Stimulated activated CD4-positive, alpha-beta T cell treated with anti-CD3 and anti-CD28 coated beads, Interleukin-1b, Interleukin-23, amount 100 ng/mL, for 24 hours (primary cell): ENCODE results near the gene TLR5.

Source experiments
- DNase-seq, 4 experiments: peaks; one replicate each; pipeline ENCODE4 v3.0.0-alpha.2; 2020; ENCODE audit warnings: low read depth in 4 of 4, low spot score in 1 of 4

TLR5 gene

DNA sequence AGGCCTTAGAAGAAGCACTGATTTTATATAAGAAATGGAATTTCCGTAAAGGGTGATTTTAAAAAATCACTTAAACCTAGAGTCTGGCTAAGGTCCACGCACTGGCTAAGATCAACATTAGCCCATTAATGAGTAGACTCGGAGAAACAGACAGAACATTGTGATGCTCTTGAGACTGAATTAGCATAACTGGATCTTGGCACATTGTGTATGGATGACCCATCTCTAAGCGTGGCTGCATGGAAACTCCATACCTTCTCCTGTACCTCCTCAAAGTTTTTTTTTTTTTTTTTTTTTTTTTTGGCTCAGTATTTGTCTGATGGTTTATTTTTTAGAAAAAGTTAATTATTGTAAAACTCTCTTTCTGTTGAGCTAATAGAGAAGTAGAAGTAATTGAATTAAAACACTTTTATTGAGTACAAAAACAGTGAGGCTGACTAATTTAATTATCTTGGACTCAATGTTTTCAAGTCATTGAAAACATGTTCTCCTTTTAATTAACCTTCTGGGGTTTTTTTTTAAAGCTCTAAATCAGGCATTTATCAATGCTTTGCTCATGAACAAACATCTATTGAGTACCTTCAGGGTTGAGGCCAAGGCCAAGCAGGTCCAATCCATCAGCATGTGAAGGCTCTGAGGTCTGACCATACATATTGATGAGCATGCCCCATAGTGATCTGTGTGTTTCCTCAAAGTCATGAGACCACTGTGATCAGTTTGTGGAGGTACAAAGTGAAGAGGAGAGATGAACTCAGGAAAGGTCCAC lies 74.0 kb downstream of the TLR5 start:
- DNase-seq = no peak

DNA sequence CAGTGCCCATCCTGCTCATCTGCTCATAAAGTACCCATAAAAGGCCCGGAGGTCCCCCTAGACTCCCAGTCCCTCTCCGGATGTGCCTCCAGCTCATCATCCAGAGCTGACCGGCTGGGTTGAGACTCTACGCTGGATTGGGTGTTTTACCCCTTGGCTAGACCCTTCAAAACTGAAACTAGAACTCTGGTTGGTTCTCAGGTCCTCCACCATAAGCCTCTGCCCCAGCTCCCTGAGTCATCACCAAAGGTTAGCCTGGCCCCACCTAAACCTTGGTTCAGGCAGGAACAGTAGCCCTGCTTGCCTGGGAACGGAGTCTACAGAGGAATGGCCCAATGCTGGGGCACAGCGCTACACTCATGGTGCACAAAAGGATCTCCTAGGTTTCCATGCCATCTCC lies 75.1 kb downstream of the TLR5 start:
- DNase-seq = no peak

DNA sequence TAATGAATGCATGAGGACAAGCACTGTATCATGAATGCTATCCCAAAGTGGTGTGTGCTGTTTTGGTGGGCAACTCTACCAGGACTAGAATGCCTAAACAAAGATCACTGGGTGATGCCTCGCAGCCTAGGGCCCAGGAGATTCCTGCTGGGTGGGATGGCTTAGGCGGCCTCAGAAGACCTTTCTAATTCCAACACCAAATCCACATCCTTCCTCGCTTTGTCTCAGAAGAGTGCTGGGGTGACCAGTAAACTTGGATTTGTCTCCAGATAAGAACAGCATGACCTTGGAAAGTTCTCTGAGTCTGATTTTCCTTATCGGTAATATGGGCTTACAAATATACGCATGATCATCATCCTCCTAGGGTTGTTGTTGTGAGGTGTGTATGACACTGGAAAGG lies 76.6 kb downstream of the TLR5 start:
- no peak for DNase-seq

DNA sequence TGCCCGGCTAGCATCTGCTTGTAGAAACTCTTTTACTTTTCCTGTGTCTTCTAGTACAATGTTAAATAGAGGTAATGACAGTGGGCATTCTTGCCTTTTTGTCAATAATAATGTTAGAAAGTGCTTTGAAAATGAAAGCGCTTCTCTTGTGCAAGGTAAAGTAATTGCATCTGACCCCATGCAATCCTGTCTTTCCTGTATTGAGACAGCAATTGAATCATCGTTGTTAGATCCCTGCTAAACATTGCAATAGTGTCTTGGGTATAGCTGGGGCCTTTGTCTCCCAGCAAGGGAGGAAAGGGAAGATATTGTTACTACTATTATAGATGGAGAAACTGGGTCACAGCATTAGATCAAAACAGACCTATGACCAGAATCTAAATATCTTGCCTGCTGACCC lies 80.9 kb downstream of the TLR5 start:
- no peak for DNase-seq

DNA sequence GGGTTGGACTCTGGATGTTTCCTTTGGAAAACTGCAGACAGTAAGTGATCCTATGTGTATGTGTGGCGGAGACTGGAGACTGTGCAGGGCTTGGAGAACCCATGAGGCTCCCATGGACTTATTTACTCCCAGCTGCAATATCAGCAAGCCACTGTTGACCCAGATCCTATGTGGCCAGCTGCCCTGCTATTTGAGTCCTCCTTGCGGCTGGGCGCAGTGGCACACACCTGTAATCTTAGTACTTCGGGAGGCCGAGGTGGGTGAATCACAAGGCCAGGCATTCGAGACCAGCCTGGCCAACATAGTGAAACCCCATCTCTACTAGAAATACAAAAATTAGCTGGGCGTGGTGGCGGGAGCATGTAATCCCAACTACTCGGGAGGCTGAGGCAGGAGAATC lies 83.5 kb downstream of the TLR5 start:
- DNase-seq = no peak
